DOHH2 (cell line): ENCODE data around the gene CYP4V2.
"Not testable (repeated sequence)": the region's sequence is repeated elsewhere in the genome, so short reads cannot be mapped to it uniquely, and the experiment has no call there.

ENCODE experiments used
- H3F3A ChIP-seq: fragments of 200-600 bp; sonication (generic), shearing (Covaris generic); 2 replicates; pipeline ENCODE4 v1.6.0; 2016; ENCODE audit warnings: antibody characterized with exemption, mild to moderate bottlenecking; ENCODE audit not compliant: control insufficient read depth, insufficient read depth
- H3K27ac ChIP-seq: fragments of 200-600 bp; sonication (generic); 2 replicates; pipeline ENCODE4 v1.5.1; 2014; ENCODE audit warnings: low read depth, mild to moderate bottlenecking, low read length, moderate library complexity
- H3K27me3 ChIP-seq: fragments of 200-600 bp; sonication (generic); 2 replicates; pipeline ENCODE4 v1.6.1; 2014; ENCODE audit warnings: mild to moderate bottlenecking, low read length, mixed read lengths; ENCODE audit not compliant: control insufficient read depth
- H3K36me3 ChIP-seq: fragments of 200-600 bp; sonication (generic); 2 replicates; pipeline ENCODE4 v1.6.1; 2014; ENCODE audit warnings: mild to moderate bottlenecking, low read length, moderate library complexity, mixed read lengths; ENCODE audit not compliant: control insufficient read depth
- H3K4me1 ChIP-seq: fragments of 200-600 bp; sonication (generic); 2 replicates; pipeline ENCODE4 v1.6.1; 2014; ENCODE audit warnings: mild to moderate bottlenecking, low read length, mixed read lengths; ENCODE audit not compliant: control insufficient read depth
- H3K4me2 ChIP-seq: fragments of 200-600 bp; sonication (generic); 2 replicates; pipeline ENCODE4 v1.6.0; 2014; ENCODE audit warnings: mild to moderate bottlenecking, low read length, moderate library complexity
- H3K4me3 ChIP-seq: fragments of 200-600 bp; sonication (generic); 2 replicates; pipeline ENCODE4 v1.5.1; 2014; ENCODE audit warnings: mild to moderate bottlenecking, low read length, mixed read lengths
- H3K79me2 ChIP-seq: fragments of 200-600 bp; sonication (generic); 2 replicates; pipeline ENCODE4 v1.6.1; 2014; ENCODE audit warnings: mild to moderate bottlenecking, low read length, mixed read lengths; ENCODE audit not compliant: control insufficient read depth
- H3K9me2 ChIP-seq: fragments of 200-600 bp; sonication (generic); replicated peaks from 2 replicates; pipeline ENCODE4 v1.6.1; 2014; ENCODE audit warnings: mild to moderate bottlenecking, low read length, mixed read lengths; ENCODE audit not compliant: control insufficient read depth
- H3K9me3 ChIP-seq: fragments of 200-600 bp; sonication (generic); 2 replicates; pipeline ENCODE4 v1.6.1; 2014; ENCODE audit warnings: antibody characterized with exemption, low read length, mixed read lengths; ENCODE audit not compliant: control insufficient read depth, insufficient read depth
- H4K20me1 ChIP-seq: fragments of 200-600 bp; sonication (generic); 2 replicates; pipeline ENCODE4 v1.6.0; 2014; ENCODE audit warnings: low read depth, mild to moderate bottlenecking, antibody characterized with exemption, low read length, moderate library complexity; ENCODE audit not compliant: control insufficient read depth, insufficient read depth
- EZH2phosphoT487 ChIP-seq: fragments of 200-600 bp; sonication (generic); IDR thresholded peaks from 2 replicates; pipeline ENCODE4 v1.6.1; 2017; ENCODE audit warnings: borderline replicate concordance, mild to moderate bottlenecking, antibody characterized with exemption, low read length, moderate library complexity, mixed read lengths
- TF ChIP-seq, protein P1 (sequence below): fragments of 200-600 bp; sonication (generic); IDR thresholded peaks from one replicate; pipeline ENCODE4 v1.5.1; 2014; ENCODE audit warnings: antibody characterized with exemption, mild to moderate bottlenecking, low read depth, low read length; ENCODE audit not compliant: poor library complexity, severe bottlenecking

CYP4V2 gene

DNA sequence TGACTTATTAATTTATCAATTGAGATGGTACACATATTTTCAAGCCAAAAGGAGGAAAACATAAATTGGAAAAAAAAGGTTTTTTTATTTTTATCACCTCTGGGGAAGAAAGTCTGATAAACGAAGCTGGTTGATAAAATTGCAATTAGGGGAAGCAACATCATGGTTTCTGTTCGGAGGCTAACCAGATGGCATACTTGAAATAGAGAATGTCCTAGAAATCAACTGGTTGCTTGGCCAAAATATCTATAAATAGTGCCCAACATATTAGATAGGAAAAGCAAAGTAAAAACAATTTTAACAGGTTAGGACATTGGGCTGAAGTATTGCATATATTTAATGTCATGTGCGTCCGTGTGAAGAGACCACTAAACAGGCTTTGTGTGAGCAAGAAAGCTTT is 50.2 kb downstream of the CYP4V2 start:
- Histone ChIP-seq H3K4me2 (no peak overlapping the region), H3F3A (no peaks in the 10 kb centered on the region), H4K20me1 (no peaks in the 10 kb centered on the region), H3K9me2 (no peaks in the 10 kb centered on the region), H3K79me2 (no peaks in the 10 kb centered on the region), H3K9me3 (no peaks in the 10 kb centered on the region), H3K36me3 (no peaks in the 10 kb centered on the region), H3K4me1 (no peaks in the 10 kb centered on the region), H3K27ac (no peak overlapping the region), H3K4me3 (no peak overlapping the region), H3K27me3 (no peaks in the 10 kb centered on the region)
- TF ChIP-seq, protein P1, sequence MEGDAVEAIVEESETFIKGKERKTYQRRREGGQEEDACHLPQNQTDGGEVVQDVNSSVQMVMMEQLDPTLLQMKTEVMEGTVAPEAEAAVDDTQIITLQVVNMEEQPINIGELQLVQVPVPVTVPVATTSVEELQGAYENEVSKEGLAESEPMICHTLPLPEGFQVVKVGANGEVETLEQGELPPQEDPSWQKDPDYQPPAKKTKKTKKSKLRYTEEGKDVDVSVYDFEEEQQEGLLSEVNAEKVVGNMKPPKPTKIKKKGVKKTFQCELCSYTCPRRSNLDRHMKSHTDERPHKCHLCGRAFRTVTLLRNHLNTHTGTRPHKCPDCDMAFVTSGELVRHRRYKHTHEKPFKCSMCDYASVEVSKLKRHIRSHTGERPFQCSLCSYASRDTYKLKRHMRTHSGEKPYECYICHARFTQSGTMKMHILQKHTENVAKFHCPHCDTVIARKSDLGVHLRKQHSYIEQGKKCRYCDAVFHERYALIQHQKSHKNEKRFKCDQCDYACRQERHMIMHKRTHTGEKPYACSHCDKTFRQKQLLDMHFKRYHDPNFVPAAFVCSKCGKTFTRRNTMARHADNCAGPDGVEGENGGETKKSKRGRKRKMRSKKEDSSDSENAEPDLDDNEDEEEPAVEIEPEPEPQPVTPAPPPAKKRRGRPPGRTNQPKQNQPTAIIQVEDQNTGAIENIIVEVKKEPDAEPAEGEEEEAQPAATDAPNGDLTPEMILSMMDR, result no peak
- TF ChIP-seq EZH2phosphoT487, result no peak

DNA sequence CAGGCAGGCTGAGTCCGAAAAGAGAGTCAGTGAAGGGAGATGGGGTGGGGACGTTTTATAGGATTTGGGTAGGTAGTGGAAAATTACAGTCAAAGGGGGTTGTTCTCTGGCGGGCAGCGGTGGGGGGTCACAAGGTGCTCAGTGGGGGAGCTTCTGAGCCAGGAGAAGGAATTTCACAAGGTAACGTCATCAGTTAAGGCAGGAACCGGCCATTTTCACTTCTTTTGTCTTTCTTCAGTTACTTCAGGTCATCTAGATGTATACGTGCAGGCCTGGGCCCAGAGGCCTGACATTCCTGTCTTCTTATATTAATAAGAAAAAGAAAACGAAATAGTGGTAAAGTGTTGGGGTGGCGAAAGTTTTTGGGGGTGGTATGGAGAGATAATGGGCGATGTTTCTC is 50.7 kb downstream of the CYP4V2 start:
- not testable (repeated sequence) for H3K4me2 ChIP-seq, H3K27ac ChIP-seq, H3K27me3 ChIP-seq

DNA sequence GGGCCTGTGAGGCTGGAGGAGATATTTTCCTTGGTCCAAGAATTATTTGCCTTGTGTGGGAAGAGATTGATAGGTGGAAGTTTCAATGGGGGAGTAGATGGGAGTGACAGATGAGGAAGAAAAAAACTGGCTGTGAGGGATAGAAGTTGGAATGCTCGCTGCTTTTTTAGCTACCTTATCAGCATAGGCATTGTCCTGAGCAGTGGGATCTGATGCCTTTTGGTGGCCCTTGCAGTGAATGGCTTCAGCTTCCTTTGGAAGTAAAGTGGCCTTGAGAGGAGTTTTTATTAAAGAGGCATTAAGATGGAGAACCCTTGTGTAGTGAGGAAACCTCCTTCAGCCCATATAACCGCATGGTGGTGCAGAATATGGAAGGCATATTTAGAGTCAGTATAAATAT is 52.0 kb downstream of the CYP4V2 start:
- Histone ChIP-seq H3K4me3 (no peak overlapping the region), H3K27me3 (no peaks in the 10 kb centered on the region), H3K27ac (no peak overlapping the region), H3K36me3 (no peaks in the 10 kb centered on the region), H3K79me2 (no peaks in the 10 kb centered on the region), H3K4me1 (no peaks in the 10 kb centered on the region), H3K9me2 (no peaks in the 10 kb centered on the region), H3K9me3 (no peaks in the 10 kb centered on the region), H3K4me2 (no peak overlapping the region), H3F3A (no peaks in the 10 kb centered on the region), H4K20me1 (no peaks in the 10 kb centered on the region)
- TF ChIP-seq EZH2phosphoT487, result no peak
- TF ChIP-seq, protein P1, result no peak

More for the DNA sequence above, 50.7 kb downstream of the CYP4V2 start:
- not testable (repeated sequence) for H3K79me2 ChIP-seq, H3F3A ChIP-seq, H3K36me3 ChIP-seq, H3K4me1 ChIP-seq, H3K9me2 ChIP-seq, H3K4me3 ChIP-seq, H4K20me1 ChIP-seq, H3K9me3 ChIP-seq

DNA sequence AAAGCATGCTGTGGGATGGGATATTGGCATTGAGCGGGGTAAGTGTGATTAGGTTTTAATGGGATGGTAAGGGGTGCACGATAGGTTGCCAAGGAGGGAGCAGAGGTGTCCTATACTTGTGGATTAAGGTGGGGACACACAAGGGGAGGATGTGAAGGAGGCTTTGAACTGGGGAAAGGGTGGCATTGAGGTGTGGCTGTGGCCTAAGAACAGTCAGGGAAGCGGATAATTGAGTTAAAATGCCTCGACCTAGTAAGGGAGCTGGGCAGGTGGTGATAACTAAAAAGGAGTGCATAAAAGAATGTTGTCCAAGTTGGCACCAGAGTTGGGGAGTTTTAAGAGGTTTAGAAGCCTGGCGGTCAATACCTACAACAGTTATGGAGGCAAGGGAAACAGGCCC is 53.5 kb downstream of the CYP4V2 start:
- no peak overlapping the region for H3K4me3 ChIP-seq
- H3K4me2 ChIP-seq, result no peak overlapping the region
- no peaks in the 10 kb centered on the region for H3K79me2 ChIP-seq
- no peaks in the 10 kb centered on the region for H4K20me1 ChIP-seq
- H3K27ac ChIP-seq, result no peak overlapping the region
- no peaks in the 10 kb centered on the region for H3K4me1 ChIP-seq
- H3K9me3 ChIP-seq, result no peaks in the 10 kb centered on the region
- no peaks in the 10 kb centered on the region for H3K36me3 ChIP-seq
- TF ChIP-seq, protein P1, result no peak
- TF ChIP-seq EZH2phosphoT487, result no peak
- no peaks in the 10 kb centered on the region for H3F3A ChIP-seq
- H3K9me2 ChIP-seq, result no peaks in the 10 kb centered on the region
- H3K27me3 ChIP-seq, result no peaks in the 10 kb centered on the region

DNA sequence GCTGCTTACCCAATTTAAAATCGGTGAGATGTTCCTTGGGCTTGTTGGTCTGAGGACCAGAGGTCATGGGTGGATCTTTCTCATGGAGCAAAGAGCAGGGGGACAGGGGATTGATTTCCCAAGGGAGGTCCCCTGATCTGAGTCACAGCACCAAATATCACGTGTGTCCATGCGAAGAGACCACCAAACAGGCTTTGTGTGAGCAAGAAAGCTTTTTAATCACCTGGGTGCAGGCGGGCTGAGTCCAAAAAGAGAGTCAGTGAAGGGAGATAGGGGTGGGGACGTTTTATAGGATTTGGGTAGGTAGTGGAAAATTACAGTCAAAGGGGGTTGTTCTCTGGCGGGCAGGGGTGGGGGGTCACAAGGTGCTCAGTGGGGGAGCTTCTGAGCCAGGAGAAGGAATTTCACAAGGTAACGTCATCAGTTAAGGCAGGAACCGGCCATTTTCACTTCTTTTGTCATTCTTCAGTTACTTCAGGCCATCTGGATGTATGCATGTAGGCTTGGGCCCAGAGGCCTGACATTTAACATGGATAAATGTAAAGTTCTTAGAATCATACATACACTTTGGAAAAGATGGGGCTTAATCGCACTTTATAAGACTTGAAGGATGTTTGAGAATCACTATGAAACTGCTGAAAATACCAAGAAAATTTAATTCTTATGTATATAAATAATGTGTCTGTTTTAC is 55.8 kb downstream of the CYP4V2 start:
- not testable (repeated sequence) for H3K9me2 ChIP-seq, H3K4me3 ChIP-seq, H3K79me2 ChIP-seq, H3F3A ChIP-seq, H3K4me1 ChIP-seq, H4K20me1 ChIP-seq, H3K27ac ChIP-seq, H3K4me2 ChIP-seq, H3K9me3 ChIP-seq, H3K27me3 ChIP-seq, H3K36me3 ChIP-seq
